Muscle of arm (tissue), 12 donors: Measurements from ENCODE around the gene POU2AF1. TPM values are rescaled to one million over a fixed set of nuclear protein-coding genes. Genes with fewer than 3 reads are reported as not detected.
A peak's percentile ranks its signal among the peaks of the same experiment; 100 is the strongest.
"Not testable (repeated sequence)": the region's sequence is repeated elsewhere in the genome, so short reads cannot be mapped to it uniquely, and the experiment has no call there.

Experiments
- DNase-seq: peaks from one replicate; pipeline ENCODE4 v3.0.0-alpha.2; 2013
- polyA plus RNA-seq, 12 donors: library from polyadenylated mRNA; unstranded; fragments of 120-200 nt; gene quantifications; one replicate each; pipeline ENCODE4 v1.2.1, GENCODE V29; 2013; ENCODE audit not compliant: insufficient read length in 12 of 12

Gene POU2AF1
- polyA plus RNA-seq, 12 donors: 0.09 to 1.7 (median 0.24) TPM; not detected in 2

DNA sequence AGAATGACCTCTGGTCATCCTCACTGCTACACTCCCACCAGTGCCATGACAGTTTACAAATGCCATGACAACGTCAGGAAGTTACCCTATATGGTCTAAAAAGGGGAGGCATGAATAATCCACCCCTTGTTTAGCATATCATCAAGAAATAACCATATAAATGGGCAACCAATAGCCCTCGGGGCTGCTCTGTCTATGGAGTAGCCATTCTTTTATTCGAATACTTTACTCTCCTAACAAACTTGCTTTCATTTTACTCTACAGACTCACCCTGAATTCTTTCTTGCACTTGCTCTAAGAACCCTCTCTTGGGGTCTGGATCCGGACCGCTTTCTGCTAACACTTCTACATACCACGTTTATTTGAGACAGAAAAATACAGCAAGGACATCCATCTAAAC lies 58.9 kb downstream of the POU2AF1 start:
- DNase-seq: not testable (repeated sequence)

DNA sequence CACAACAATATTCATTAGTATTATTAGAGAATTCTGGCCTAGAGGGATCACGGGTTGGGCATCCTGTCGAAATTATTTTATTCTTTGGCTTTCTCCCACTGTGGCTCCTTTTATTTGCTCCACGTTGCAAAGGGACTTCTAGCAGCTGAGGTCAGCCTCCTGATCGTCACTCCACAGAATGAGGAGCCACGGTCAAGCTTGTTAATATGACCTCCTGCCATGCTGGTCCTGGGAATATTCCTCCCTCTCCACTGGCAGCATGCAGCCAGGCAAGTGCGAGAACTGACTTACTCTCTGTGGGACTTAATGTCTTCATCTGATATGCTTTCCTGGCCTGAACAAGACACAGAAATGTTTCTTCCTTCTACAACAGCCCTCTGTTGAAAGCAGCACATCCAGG lies 59.8 kb downstream of the POU2AF1 start:
- no peak for DNase-seq

DNA sequence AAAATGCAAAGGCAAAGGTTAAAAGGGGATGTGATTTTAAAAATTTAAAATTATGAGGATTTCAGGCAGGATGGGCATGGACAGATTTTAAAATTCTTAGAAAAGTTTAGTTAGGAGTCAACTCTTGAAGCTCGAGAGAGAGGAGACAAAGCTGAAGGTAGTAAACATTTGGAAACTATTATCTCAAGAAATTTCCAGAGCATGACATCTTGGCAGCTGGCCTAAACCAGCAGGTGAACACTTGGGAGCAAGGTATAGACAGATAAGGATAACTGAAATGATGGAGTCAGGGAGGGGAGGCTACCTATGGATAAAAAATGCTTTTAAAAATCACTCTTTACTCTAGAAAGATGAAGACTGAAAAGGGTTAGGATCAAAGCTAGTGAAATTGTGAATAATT lies 67.0 kb downstream of the POU2AF1 start:
- DNase-seq: no peak

DNA sequence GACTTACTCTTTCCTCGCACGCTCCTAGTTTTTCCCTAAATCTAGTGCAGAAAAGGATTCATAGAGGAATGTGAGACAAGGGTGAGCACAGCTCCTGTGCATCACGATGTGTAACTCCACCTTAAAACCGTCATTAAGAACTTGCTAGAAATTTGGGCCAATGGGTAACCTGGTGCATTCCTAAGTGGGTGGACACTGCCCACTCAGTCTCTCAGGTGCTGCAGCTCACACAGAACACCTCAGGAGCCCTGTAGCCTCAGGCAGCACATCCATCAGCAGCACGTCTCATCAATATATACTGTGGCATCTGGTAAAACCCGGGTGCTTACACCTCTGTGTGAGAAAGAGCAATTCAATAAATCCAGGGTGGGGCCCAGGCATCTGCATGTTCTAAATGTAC lies 68.4 kb downstream of the POU2AF1 start:
- no peak for DNase-seq

DNA sequence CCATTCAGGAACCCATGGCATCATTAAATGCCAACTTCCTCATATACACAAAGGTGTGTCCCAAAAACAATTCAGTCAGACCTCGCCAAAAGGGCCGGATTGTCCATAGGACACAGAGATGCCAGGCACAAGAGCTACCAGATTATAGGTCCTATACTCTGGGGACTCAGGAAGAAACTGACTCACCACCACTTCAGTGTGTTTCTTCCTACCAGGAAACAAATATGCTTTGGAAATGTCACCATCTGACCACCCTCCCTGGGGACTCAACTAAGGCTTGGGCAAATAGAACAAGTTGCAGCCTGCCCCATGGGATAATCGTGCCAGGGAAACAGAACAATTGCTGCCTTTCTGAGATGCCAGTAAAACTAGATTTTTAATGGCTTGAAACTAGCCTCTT lies 69.0 kb downstream of the POU2AF1 start:
- DNase-seq: no peak

DNA sequence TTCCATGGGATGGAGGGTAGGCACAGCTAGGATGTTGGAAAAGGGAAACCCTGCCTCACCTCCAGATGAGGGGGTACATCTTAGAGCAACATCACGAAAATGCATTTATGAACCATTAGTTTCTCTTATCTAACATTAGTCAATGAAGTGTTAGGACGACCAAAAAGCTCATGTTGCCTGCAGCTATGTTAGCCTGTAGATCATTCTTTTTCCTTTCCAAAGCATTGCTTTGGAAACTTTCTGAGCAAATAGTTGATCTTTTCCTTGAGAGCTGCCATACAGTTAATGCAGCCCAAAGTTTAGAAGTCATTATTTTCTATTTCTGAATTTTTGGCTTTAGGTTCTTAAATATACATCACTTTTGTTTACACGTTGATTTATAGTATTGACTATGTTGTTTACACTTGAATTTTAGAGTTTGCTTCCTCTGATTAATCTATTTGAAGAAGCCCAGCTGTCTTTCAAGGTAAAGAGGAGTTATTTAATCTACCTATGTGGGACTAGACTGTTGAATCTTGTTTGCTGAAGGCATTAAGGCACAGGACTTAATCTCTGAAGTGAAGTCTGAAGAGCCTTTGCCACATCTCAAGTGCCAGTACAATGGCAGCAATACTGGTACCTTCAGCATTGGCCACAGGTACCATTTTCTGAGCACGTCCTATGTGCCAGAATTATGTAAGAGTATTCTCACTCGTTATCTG lies 69.7 kb downstream of the POU2AF1 start:
- DNase-seq: no peak

DNA sequence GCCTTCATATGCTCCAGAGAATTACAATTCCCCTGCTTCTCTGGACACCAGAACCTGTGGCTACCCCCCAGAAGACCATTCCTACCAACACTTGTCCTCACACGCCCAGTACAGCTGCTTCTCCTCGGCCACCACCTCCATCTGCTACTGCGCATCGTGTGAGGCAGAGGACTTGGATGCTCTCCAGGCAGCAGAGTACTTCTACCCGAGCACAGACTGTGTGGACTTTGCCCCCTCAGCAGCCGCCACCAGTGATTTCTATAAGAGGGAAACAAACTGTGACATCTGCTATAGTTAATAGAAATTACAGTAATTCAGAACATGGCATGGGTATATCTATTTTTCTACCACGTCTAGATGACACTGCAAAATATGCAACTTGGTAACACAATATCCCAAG lies 70.9 kb downstream of the POU2AF1 start:
- DNase-seq: no peak

DNA sequence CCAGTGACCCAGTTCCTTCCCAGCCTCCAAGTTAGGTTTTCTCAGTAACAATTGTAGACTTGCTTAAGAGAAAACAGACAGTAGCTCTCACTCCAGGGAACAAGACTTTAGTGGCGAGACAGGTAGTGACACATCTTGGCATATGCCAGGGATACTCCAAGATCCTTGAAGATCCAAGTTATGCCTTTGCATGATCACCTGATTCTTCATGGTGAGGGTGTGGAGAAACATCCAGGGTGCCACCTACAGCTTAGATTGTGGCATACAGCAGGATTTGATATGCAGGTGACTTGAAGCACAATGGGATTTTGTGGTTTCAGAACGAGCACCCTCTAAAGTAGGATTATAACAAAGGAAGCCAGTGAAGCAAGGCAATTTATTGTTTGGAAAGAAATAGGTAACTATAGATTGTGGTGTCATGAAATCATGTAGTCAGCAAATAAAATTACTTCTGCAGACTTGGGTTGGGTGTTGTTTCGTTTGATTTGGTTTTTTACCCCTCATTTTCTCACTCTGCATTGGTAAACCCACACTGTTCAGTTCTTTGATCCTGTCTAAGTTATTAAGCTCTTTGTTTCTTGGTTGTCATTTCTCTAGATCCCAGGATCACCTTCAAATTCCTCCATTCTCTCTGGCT lies 71.5 kb downstream of the POU2AF1 start:
- DNase-seq: no peak

DNA sequence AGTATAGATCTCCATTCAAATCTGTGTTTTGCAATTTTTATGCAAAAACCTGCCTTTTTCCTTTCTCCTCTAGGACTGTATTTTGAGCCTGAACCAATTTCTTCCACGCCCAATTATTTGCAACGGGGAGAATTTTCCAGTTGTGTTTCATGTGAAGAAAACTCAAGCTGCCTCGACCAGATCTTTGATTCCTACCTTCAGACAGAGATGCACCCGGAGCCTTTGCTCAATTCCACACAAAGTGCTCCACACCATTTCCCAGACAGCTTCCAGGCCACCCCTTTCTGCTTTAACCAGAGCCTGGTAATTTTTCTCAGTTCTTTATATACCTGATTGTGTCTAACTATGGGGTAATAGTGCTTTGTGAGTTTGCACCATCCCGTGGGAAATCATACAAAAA lies 72.8 kb downstream of the POU2AF1 start:
- no peak for DNase-seq

DNA sequence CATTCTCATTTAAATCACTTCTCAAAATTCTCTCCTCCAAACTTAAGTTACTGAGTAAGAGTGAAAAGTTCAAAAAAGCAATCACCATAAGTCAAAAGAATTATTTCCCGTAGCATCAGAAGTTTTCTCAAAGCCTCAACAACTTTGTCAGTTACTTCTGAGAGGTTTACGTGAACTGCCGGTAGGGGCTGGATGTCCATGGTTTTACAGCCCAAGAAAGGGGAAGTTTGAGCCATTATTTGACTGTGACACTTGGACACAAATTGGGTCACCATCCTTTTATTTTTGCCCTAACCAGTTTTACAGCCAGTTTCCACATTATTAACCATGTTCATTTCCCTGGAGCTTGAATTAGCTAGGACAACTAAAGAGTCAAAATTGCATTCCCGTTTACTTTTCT lies 73.2 kb downstream of the POU2AF1 start:
- no peak for DNase-seq

DNA sequence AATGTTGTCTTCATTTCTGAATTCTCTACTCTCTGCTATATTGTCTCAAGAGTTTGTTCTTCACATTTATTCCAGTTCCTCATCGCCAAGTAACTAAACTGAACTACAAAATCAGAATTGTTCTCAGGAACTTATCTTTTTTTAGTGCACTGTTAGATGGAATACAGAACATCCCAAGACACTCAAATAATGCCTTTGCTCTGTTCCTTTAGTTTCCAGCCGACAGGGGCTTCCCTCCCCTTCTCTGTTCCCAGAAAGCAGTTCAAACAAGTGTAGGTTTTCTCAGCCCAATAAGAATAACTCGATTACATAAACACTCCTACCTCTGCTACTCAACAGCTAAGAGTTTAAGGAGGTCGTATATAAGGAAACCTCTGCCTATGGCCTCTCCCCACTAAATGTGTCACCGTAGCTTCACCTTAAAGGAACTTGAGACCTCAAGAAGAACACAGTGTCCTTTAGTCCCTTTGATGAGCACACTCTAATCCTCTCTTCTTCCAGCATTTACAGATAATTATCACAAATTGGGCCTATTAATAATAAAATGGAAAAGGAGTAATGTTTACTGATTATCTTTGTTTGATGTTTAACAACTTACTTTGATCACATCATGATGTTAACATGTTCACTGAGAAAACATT lies 73.8 kb downstream of the POU2AF1 start:
- DNase-seq: no peak

DNA sequence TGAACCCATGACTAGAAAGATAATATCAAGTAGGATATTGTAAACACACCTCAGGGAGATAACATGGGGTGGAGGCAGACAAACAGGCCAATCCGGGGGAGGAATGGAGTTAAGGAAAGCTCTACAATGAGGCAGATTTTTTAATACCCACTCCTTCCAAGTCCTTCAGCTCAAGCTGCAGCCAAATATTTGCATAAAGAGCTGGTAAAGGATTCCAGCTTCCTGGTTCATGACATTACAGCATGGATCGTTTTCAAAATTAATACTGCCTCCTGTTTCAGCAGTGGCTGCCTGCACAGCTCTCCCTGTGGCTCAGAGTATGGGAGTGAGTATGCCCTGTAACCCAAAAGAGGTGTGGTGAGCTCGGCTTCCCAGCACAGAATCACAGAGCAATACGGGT lies 75.6 kb downstream of the POU2AF1 start:
- DNase-seq: peak; percentile 53

DNA sequence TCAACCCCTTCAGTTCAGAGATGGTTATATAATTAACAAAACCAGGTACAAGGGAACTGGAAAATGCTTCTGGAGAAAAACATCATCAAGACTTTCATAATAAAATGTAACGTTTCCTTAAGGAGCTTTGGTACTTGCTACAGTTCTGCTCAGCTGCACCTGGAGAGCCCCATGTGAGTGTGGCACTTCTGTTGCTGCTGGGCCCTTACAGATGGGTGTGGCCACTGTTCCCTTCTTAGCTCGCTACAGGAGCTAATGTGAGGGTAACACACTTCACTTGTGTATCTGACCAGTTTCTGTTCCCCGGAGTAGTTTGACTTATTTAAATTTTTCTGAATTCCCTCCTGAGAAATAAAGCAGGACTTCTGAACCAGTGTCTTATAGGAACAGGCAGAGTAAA lies 76.8 kb downstream of the POU2AF1 start:
- DNase-seq: no peak

Other genes starting within 250 kb of the POU2AF1 start
- under 1 TPM in 1 of 12 donors, not detected in 11; 0.14 TPM for gene POU2AF2, start 133.6 kb downstream of the POU2AF1 start, polyA plus RNA-seq
- gene POU2AF3, start 80.7 kb downstream of the POU2AF1 start, polyA plus RNA-seq: 10 to 100 TPM in 2 of 12 donors, 1 to 10 TPM in 9, not detected in 1; 2.9 to 12.3 (median 4.9) TPM
- gene BTG4, start 133.1 kb upstream of the POU2AF1 start, polyA plus RNA-seq: not detected
- under 1 TPM in 8 of 12 donors, not detected in 4; 0.04 to 0.19 (median 0.08) TPM for gene HOATZ, start 135.5 kb upstream of the POU2AF1 start, polyA plus RNA-seq
- gene LAYN, start 161.4 kb upstream of the POU2AF1 start, polyA plus RNA-seq: 1 to 10 TPM in 10 of 12 donors, not detected in 2; 4.1 to 8.7 (median 6.4) TPM
- 10 to 100 TPM in 11 of 12 donors, not detected in 1; 20.2 to 29.0 (median 24.2) TPM for gene SIK2, start 223.2 kb upstream of the POU2AF1 start, polyA plus RNA-seq